K562 (cell line): ENCODE measurements around the gene RUNX1. TPM values are rescaled to one million over a fixed set of nuclear protein-coding genes. Genes with fewer than 3 reads are reported as not detected.

Experiments
- ATAC-seq: fragments of 200-7000 bp; cut with Tn5 transposase; 3 replicates; pipeline ENCODE4 v1.9.1; 2020; ENCODE audit warnings: moderate library complexity
- BruUV-seq: library from RNA; stranded (reverse); fragments of 400-500 nt; replicated peaks from 2 replicates; lab custom pipeline; 2021; lab: Mats Ljungman, UMichigan
- CTCF ChIA-PET: fragments of 300-600 bp; formaldehyde crosslinking; extraction: SDS; loops from one replicate; lab custom pipeline; 2021; ENCODE audit warnings: low intra/inter-chr PET ratio; lab: Yijun Ruan, JAX
- POLR2A ChIA-PET: fragments of 300-600, 350-650 bp; sonication (Branson Sonifier 250); formaldehyde crosslinking; extraction: SDS; loops from one replicate; lab custom pipeline; 2021; ENCODE audit warnings: antibody characterized with exemption, inconsistent platforms; lab: Yijun Ruan, JAX
- DNase-seq, 4 experiments: peaks; one replicate each; pipeline versions ENCODE4 v3.0.0 to v3.0.0-alpha.2; 2011 to 2018; ENCODE audit warnings: low spot score in 3 of 4, mixed read lengths in 3 of 4; ENCODE audit errors: extremely low read depth in 1 of 4
- FAIRE-seq: peaks from 2 replicates; lab custom pipeline; 2011; peaks lifted over from hg19 to GRCh38; lab: Jason Lieb, UNC
- H2AFZ ChIP-seq: 2 replicates; pipeline ENCODE4 v1.6.0; 2011; ENCODE audit warnings: low read depth, low read length, control low read depth, inconsistent platforms
- H3K27ac ChIP-seq: fragments of 200-600 bp; 3 replicates; pipeline ENCODE4 v1.8.0; 2011; ENCODE audit warnings: low read depth, mild to moderate bottlenecking, control low read depth, inconsistent platforms, low read length, moderate library complexity, mixed read lengths; ENCODE audit errors: extremely low read depth
- H3K27me3 ChIP-seq, 2 experiments: fragments of 300-600 bp in 1 of 2; 2 replicates in 1 of 2; 3 replicates in 1 of 2; pipeline versions ENCODE4 v1.6.0 to v1.8.0; 2011; ENCODE audit warnings: inconsistent platforms in 2 of 2, low read length in 2 of 2, mild to moderate bottlenecking in 1 of 2, mixed read lengths in 1 of 2, moderate library complexity in 1 of 2; ENCODE audit not compliant: control insufficient read depth in 2 of 2, insufficient read depth in 2 of 2
- H3K36me3 ChIP-seq: fragments of 300-600 bp; 3 replicates; pipeline ENCODE4 v1.8.0; 2011; ENCODE audit warnings: mild to moderate bottlenecking, low read length, inconsistent platforms; ENCODE audit not compliant: control insufficient read depth, insufficient read depth
- H3K4me1 ChIP-seq, 2 experiments: fragments of 200-600 bp in 1 of 2; replicated peaks in 1 of 2; 2 replicates in 1 of 2; 3 replicates in 1 of 2; pipeline versions ENCODE4 v1.5.1 to v1.8.0; 2011; ENCODE audit warnings: inconsistent platforms in 2 of 2, low read length in 2 of 2, mild to moderate bottlenecking in 1 of 2, mixed read lengths in 1 of 2, moderate library complexity in 1 of 2; ENCODE audit not compliant: control insufficient read depth in 2 of 2, insufficient read depth in 2 of 2
- H3K4me2 ChIP-seq: 2 replicates; pipeline ENCODE4 v1.6.1; 2011; ENCODE audit warnings: low read length, control low read depth, inconsistent platforms, mixed read lengths; ENCODE audit not compliant: insufficient read depth
- H3K4me3 ChIP-seq: fragments of 200-600 bp; sonication (generic), shearing (Covaris generic); 2 replicates; pipeline ENCODE4 v1.5.1; 2016; ENCODE audit warnings: control low read depth, inconsistent platforms
- H3K79me2 ChIP-seq: fragments of 200-600 bp; 3 replicates; pipeline ENCODE4 v1.8.0; 2011; ENCODE audit warnings: low read length, inconsistent platforms; ENCODE audit not compliant: control insufficient read depth, insufficient read depth
- H3K9ac ChIP-seq, 2 experiments: 2 replicates each; pipeline versions ENCODE4 v1.6.0 to v1.6.1; 2011; ENCODE audit warnings: low read depth in 2 of 2, low read length in 2 of 2, control low read depth in 1 of 2, inconsistent platforms in 1 of 2, mild to moderate bottlenecking in 1 of 2, mixed read lengths in 1 of 2; ENCODE audit not compliant: insufficient read depth in 1 of 2
- H3K9me1 ChIP-seq: one replicate; pipeline ENCODE4 v1.6.0; 2011; ENCODE audit warnings: inconsistent platforms, mild to moderate bottlenecking, low read length, moderate library complexity; ENCODE audit not compliant: control insufficient read depth, insufficient read depth
- H3K9me3 ChIP-seq: replicated peaks from 2 replicates; pipeline ENCODE4 v1.5.1; 2011; ENCODE audit warnings: low read depth, low read length, inconsistent platforms; ENCODE audit not compliant: control insufficient read depth, insufficient read depth
- H4K20me1 ChIP-seq: replicated peaks from 2 replicates; pipeline ENCODE4 v1.6.1; 2011; ENCODE audit warnings: low read length, inconsistent platforms, mixed read lengths; ENCODE audit not compliant: control insufficient read depth, insufficient read depth
- FOXK1 ChIP-seq: sonication (generic); formaldehyde crosslinking; IDR thresholded peaks from 2 replicates; pipeline ENCODE4 v1.8.0; 2022; ENCODE audit warnings: missing genetic modification reagents, mild to moderate bottlenecking, borderline replicate concordance
- U2AF2 ChIP-seq: fragments of 200-400 bp; formaldehyde crosslinking; optimal IDR thresholded peaks from 2 replicates; pipeline ENCODE3; 2017; ENCODE audit warnings: low read depth, mild to moderate bottlenecking, low read length
- ZFX ChIP-seq: sonication (generic); formaldehyde crosslinking; IDR thresholded peaks from 2 replicates; pipeline ENCODE4 v1.8.0; 2022; ENCODE audit warnings: mild to moderate bottlenecking, missing genetic modification reagents, moderate library complexity
- WGBS: fragments of 100-300 bp; shearing (Covaris generic); methylation state at CpG from one replicate; pipeline ENCODE4 v1.1.6; 2016; ENCODE audit warnings: low coverage, mixed read lengths; ENCODE audit not compliant: insufficient coverage; ENCODE audit errors: missing lambda C conversion rate; 5-methylcytosine and 5-hydroxymethylcytosine counted together
- in situ Hi-C: fragments of 300-500 bp; cut with MboI; formaldehyde crosslinking; loops from 4 replicates; pipeline ENCODE4 v1.15.0; 2018; ENCODE audit warnings: inconsistent platforms, mixed read lengths
- intact Hi-C: fragments of 100-400 bp; cut with micrococcal nuclease; formaldehyde crosslinking; loops from 2 replicates; pipeline ENCODE4 v1.14.2; 2022
- polyA plus RNA-seq, 8 experiments: library from polyadenylated mRNA; depleted of rRNA in 4 of 8; stranded (reverse) in 5 of 8; unstranded in 3 of 8; fragments of >200 nt; fragmentation: Nextera tagmentation in 2 of 8; fragmentation: Illumina TruSeq in 1 of 8; extraction: Ambion mirVana in 2 of 8; extraction: Trizol in 1 of 8; gene quantifications; 2 replicates each; pipeline versions ENCODE4 v1.2.1 to v1.2.3, GENCODE V29; 2011 to 2014; ENCODE audit warnings: inconsistent platforms in 1 of 8, missing spikeins in 1 of 8
- total RNA-seq, 7 experiments: library from RNA; depleted of rRNA in 6 of 7; stranded (reverse); fragments of >200 nt in 6 of 7; fragmentation: Illumina TruSeq in 2 of 7; extraction: Trizol in 2 of 7; gene quantifications; 2 replicates each; pipeline versions ENCODE4 v1.2.1 to v1.2.3, GENCODE V29; 2011 to 2021; ENCODE audit warnings: low replicate concordance in 1 of 7
- TF ChIP-seq, protein P1 (sequence below), 2 experiments: fragments of 450-650 bp; IDR thresholded peaks; 2 replicates each; pipeline ENCODE4 v1.6.1; 2016; ENCODE audit warnings: mild to moderate bottlenecking in 2 of 2, borderline replicate concordance in 1 of 2, low read depth in 1 of 2, moderate library complexity in 1 of 2

Gene RUNX1
- total and polyA plus RNA-seq, 9 of the 15 experiments (the other 6 are each of a cell fraction or from before 2014, with no cell fraction given), result 2.2 to 68.6 (median 17.8) TPM

DNA sequence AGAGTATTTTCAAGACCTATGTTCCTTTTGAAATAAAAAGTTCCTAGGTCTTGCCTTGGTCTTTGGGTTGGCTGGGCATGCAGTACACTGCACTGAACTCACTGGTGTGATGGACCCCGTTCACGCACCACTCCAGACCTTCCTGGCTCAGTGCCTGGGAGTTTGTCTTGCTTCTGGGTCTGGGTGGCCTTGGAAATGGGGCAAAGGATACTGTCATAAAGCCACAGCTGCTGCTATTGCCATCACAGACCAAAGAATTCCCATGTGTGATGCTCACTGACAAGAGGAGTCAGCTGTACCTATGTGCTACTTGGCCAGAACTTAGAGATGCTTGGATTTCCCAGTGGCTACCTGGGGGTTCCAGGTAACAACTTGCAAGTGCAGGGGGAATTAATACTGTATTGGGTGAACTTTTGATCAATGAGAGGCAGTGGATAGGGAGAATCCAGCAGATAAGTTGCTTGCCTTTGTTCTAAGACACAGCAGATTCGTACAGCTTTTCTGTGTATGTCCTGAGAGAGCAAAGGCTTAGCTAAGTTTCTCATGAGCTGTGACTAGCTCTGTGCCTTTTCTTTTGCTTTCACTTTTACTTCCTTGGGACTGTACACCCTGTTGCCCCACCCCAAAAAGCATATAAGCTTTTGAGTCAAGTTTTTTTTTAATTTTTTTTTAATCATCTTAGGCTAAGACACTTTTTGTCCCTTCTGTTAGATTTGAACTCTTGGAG, 115.3 kb downstream of the RUNX1 start:
- Histone ChIP-seq H2AFZ (peak overlapping the region; percentile 67), H4K20me1 (no peaks in the 10 kb centered on the region), H3K36me3 (no peaks in the 10 kb centered on the region), H3K4me1 (peaks cover 4 to 34% of the 10 kb centered on the region in 2 experiments; a peak in 4 of 5 replicates), H3K9me3 (no peaks in the 10 kb centered on the region)
- no peak for FAIRE-seq
- no TSS peak for BruUV-seq
- peak; percentile 68 for ATAC-seq
- TF ChIP-seq, protein P1, sequence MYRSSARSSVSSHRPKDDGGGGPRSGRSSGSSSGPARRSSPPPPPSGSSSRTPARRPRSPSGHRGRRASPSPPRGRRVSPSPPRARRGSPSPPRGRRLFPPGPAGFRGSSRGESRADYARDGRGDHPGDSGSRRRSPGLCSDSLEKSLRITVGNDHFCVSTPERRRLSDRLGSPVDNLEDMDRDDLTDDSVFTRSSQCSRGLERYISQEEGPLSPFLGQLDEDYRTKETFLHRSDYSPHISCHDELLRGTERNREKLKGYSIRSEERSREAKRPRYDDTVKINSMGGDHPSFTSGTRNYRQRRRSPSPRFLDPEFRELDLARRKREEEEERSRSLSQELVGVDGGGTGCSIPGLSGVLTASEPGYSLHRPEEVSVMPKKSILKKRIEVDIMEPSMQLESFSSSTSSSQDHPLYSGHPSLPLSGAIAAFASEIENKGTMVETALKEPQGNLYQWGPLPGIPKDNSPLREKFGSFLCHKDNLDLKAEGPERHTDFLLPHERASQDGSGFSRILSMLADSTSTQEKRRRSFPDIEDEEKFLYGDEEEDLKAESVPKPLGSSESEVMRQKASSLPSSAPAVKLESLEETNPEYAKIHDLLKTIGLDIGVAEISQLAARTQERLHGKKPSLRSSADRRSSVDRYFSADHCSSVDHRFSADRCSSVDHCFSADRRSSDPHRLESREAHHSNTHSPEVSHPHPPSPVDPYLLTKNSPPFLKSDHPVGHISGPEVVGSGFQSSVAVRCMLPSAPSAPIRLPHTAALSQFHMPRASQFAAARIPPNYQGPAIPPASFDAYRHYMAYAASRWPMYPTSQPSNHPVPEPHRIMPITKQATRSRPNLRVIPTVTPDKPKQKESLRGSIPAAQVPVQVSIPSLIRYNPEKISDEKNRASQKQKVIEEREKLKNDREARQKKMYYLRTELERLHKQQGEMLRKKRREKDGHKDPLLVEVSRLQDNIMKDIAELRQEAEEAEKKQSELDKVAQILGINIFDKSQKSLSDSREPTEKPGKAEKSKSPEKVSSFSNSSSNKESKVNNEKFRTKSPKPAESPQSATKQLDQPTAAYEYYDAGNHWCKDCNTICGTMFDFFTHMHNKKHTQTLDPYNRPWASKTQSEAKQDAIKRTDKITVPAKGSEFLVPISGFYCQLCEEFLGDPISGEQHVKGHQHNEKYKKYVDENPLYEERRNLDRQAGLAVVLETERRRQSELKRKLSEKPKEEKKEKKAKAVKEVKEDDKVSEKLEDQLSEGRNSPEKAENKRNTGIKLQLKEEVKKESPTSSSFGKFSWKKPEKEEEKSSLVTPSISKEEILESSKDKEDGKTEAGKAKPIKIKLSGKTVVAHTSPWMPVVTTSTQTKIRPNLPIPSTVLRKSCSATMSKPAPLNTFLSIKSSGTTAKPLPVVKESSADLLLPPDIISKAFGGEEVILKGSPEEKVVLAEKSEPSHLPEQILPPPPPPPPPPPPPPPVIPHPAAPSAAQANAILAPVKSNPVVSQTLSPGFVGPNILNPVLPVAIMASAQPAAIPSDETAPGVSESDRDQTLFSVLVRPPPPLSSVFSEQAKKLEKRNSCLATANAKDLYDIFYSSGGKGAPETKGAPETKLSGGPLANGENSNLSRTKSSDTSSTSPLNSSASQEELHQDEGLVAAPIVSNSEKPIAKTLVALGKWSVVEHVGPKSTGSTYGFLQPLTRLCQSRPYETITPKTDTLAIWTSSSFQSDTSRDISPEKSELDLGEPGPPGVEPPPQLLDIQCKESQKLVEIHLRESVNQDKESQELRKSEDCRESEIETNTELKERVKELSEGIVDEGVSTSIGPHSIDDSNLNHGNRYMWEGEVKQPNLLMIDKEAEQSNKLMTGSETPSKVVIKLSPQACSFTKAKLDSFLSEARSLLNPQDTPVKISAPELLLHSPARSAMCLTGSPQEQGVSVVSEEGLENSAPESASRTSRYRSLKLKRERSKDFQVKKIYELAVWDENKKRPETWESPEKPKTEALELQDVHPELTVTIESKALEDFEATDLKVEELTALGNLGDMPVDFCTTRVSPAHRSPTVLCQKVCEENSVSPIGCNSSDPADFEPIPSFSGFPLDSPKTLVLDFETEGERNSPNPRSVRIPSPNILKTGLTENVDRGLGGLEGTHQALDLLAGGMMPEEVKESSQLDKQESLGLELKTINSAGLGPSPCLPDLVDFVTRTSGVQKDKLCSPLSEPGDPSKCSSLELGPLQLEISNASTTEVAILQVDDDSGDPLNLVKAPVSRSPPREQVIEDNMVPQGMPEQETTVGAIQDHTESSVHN (IDR thresholded peaks at IDR 0.05; ENCODE audit: borderline replicate concordance in 1 of 2, low read depth in 1 of 2), result no peak
- TF ChIP-seq ZFX (CRISPR knock-in tag) (no peak), FOXK1 (CRISPR knock-in tag) (no peak), U2AF2 (no peak)
- TF ChIP-seq, all 486 proteins: peak for 0
- intact Hi-C loops (no loop called here), in situ Hi-C loops (no loop called here)
- Histone ChIP-seq H3K9ac (no peak overlapping the region), H3K4me3 (no peak overlapping the region), H3K4me2 (0 out of 2 replicates have a peak overlapping the region, but pooled peaks have one; percentile 30), H3K79me2 (no peaks in the 10 kb centered on the region), H3K27me3 (no peaks in the 10 kb centered on the region), H3K9me1 (no peaks in the 10 kb centered on the region), H3K27ac (no peak overlapping the region)
- WGBS, result 61% methylated on average over 3 of the region's 3 CpGs
- ChIA-PET POLR2A (interaction anchor here (0.6 to 1.9 kb wide), 9 partner anchors 9 to 402 kb away, joined by 3 to 8 read pairs (median 3); no protein-coding TSS in a partner anchor), CTCF (no interaction called here)
- no peak for DNase-seq
